ENCODE measurements around the gene ITCH.
"Not testable (repeated sequence)": the region's sequence is repeated elsewhere in the genome, so short reads cannot be mapped to it uniquely, and the experiment has no call there.

ITCH gene

DNA sequence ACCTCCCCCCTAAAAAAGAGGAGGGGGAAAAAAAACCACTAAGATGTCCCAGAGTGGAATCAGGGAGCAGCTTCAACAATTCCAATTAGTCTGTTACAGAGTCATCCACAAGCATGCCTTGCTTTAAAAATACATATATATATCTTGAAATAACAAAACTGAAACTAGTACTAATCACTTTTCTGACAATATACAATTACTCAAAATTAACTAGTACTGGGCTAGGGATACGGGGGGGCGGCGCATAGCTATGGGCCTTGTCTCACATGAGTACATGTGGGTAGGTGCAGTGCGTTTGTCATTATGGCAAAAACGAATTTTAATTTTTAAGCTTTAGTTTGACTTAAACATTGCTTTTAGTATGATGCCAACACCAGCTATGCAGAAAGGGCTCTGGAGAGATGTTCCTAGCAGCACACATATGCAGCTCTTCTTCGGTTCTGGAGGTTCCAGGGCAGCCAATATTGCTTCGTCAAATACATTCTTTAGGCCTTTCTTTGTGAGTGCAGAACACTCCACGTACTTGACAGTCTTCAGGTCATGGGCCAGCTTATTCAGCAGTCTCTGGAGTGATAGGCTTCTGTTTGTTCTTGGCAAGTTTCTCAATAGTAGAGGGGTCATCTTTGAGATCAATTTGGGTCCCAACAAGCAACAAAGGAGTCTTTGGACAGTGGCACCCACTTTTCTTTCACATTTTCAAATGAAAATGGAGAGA is 38.8 kb downstream of the ITCH start:
- no peak overlapping the region for H3K27ac ChIP-seq
- TF ChIP-seq, protein P1, sequence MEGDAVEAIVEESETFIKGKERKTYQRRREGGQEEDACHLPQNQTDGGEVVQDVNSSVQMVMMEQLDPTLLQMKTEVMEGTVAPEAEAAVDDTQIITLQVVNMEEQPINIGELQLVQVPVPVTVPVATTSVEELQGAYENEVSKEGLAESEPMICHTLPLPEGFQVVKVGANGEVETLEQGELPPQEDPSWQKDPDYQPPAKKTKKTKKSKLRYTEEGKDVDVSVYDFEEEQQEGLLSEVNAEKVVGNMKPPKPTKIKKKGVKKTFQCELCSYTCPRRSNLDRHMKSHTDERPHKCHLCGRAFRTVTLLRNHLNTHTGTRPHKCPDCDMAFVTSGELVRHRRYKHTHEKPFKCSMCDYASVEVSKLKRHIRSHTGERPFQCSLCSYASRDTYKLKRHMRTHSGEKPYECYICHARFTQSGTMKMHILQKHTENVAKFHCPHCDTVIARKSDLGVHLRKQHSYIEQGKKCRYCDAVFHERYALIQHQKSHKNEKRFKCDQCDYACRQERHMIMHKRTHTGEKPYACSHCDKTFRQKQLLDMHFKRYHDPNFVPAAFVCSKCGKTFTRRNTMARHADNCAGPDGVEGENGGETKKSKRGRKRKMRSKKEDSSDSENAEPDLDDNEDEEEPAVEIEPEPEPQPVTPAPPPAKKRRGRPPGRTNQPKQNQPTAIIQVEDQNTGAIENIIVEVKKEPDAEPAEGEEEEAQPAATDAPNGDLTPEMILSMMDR (IDR thresholded peaks at IDR 0.05) = no peak
- H3K4me3 ChIP-seq = no peak overlapping the region
- DNase-seq (ENCODE audit: low spot score) = no peak

DNA sequence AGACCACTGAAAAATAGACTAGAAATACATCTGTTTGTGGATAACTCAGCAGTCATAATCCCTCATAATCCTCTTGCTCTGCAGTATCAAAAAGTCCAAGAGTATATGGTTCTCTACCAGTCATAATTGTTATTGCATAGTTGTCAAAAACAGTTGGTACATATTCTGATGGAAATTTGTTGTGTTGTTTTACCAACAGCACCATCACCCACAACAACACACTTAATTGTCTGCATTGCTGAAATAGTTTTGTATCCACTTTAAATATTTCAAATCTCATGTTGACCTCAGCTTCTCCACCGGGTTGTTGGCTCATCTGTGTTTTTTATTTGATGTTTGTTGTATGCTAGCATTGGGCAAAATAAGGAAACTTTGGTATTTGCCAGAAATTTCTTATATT is 39.4 kb downstream of the ITCH start:
- H3K27ac ChIP-seq = no peak overlapping the region
- H3K4me3 ChIP-seq = no peak overlapping the region
- no peak for DNase-seq (ENCODE audit: low spot score)
- TF ChIP-seq, protein P1 (IDR thresholded peaks at IDR 0.05) = no peak

DNA sequence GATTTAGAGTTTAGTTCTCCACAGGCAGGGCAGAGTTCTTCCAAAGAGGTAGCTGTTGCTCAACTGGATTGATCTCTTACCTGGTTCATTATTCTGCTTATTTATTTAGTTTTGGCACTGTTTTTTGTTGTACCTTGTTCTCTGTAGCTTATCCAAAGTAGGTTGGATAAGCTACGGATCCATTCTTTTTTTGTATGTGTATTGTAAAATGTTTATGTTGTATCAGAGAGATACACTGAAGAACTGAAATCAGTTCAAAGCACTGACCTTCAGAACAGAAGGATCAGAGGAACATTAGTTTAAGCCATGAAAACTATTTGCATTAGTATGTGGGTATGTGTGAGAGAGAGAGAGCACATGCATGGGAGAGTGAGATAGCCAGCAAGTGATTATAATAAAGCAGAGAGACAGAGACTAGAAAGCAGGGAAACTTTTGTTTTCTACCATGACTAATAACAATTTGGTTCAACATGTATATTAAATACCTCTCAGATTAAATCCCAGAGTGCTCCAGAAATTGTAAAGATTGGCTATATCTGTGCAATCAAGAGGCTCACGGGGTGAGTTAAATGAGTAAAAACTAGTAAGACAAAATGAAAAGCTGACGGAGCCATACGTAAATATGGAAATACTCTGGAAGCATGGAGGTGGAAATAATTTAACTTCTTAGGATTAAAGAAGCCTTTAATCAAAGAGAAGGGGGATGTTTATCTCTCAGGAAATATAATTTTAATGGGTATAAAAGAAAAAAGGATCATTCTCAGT is 40.2 kb downstream of the ITCH start:
- no peak overlapping the region for H3K27ac ChIP-seq
- no peak for DNase-seq (ENCODE audit: low spot score)
- no peak overlapping the region for H3K4me3 ChIP-seq
- TF ChIP-seq, protein P1 (IDR thresholded peaks at IDR 0.05) = no peak

DNA sequence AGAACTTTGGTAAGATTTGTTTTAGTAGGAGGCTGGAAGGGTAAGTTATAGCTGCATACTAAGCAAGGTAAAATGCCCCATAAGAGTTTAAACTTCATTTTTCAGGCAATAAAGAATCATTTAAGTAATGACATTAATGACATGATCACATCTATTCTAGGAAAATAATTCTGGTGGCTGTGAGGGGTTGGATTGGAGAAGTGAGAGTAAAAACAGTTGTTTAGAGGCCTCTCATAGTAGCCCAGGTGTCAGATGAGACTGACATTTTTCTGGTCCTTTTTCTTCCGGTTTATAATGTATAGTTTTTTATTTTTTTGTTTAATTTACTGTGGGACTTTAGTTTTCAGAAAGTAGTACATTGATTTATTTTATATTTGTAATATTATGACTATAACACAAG is 40.8 kb downstream of the ITCH start:
- DNase-seq (ENCODE audit: low spot score) = no peak
- no peak overlapping the region for H3K4me3 ChIP-seq
- H3K27ac ChIP-seq = no peak overlapping the region
- TF ChIP-seq, protein P1 (IDR thresholded peaks at IDR 0.05) = no peak

DNA sequence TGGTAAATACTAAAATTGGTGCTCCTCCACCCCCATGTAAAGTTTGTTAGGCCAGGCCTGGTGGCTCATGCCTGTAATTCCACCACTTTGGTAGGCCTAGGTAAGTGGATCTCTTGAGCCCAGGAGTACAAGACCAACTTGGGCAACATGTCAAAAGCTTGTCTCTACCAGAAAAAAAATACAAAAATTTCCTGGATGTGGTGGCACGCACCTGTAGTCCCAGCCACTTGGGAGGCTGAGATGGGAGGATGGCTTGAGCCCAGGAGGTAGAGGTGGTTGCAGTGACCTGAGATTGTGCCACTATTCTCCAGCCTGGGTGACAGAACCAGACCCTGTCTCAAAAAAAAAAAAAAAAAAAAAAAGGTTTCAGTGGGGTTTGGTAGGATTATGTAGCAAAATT is 41.7 kb downstream of the ITCH start:
- Histone ChIP-seq H3K27ac (no peak overlapping the region), H3K4me3 (no peak overlapping the region)
- TF ChIP-seq, protein P1 (IDR thresholded peaks at IDR 0.05) = no peak
- no peak for DNase-seq (ENCODE audit: low spot score)

DNA sequence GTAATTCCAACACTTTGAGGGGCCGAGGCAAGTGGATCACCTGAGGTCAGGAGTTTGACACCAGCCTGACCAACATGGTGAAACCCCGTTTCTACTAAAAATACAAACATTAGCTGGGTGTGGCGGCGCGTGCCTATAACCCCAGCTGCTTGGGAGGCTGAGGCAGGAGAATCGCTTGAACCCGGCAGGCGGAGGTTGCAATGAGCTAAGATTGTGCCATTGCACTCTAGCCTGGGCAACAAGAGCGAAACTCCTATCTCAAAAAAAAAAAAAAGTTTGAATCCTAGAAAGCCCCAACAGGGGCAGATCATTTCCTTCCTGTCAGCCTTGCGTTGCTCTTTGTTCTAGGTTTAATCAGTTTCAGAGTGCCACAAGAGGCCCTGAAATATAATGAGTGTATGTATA is 42.2 kb downstream of the ITCH start:
- DNase-seq (ENCODE audit: low spot score); H3K4me3 ChIP-seq; H3K27ac ChIP-seq: not testable (repeated sequence)

DNA sequence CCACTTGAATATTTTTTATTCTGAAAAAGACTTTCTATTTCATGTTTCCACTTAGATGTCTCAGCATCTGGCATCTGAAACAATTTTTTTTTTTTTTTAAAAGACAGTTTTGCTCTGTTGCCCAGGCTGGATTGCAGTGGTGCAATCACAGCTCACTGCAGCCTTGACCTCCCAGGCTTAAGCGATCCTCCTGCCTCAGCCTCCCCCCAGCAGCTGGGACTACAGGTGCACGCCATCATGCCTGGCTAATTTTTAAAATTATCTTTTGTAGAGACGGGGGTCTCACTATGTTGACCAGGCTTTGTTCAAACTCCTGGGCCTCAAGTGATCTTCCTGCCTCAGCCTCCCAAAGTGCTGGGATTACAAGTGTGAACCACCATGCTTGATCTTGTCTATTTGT is 42.9 kb downstream of the ITCH start:
- not testable (repeated sequence) for H3K27ac ChIP-seq; DNase-seq (ENCODE audit: low spot score); H3K4me3 ChIP-seq

DNA sequence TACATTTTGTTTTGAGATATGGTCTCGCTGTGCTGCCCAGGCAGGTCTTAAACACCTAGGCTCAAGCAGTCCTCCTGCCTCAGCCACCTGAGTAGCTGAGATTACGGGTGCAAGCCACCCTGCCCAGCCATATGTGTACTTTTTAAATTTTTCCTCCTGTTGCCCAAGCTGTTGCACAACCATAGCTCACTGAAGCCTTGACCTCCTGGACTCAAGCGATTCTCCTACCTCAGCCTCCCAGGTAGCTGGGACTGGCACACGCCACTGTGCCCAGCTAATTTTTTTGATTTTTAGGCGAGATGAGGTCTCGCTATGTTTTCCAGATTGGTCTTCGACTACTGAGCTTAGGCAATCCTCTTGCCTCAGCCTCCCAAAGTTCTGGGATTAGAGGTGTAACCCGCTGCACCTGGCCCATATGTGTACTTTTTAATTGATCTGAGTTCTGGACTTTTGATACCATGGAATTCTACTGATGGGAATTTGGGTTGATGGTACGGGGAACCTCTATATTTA is 44.9 kb downstream of the ITCH start:
- TF ChIP-seq, protein P1 (IDR thresholded peaks at IDR 0.05) = no peak
- no peak for DNase-seq (ENCODE audit: low spot score)
- no peak overlapping the region for H3K27ac ChIP-seq
- no peak overlapping the region for H3K4me3 ChIP-seq

All from coronary artery (tissue), 2 donors.